HPDE6-E6E7 (cell line): ENCODE results near the gene LGI2.
"Not testable (repeated sequence)": the region's sequence is repeated elsewhere in the genome, so short reads cannot be mapped to it uniquely, and the experiment has no call there.

Experiments
- DNase-seq: peaks from one replicate; pipeline ENCODE4 v3.0.0; 2011; ENCODE audit warnings: missing footprints; ENCODE audit errors: extremely low spot score

The LGI2 gene, protein sequence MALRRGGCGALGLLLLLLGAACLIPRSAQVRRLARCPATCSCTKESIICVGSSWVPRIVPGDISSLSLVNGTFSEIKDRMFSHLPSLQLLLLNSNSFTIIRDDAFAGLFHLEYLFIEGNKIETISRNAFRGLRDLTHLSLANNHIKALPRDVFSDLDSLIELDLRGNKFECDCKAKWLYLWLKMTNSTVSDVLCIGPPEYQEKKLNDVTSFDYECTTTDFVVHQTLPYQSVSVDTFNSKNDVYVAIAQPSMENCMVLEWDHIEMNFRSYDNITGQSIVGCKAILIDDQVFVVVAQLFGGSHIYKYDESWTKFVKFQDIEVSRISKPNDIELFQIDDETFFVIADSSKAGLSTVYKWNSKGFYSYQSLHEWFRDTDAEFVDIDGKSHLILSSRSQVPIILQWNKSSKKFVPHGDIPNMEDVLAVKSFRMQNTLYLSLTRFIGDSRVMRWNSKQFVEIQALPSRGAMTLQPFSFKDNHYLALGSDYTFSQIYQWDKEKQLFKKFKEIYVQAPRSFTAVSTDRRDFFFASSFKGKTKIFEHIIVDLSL

DNA sequence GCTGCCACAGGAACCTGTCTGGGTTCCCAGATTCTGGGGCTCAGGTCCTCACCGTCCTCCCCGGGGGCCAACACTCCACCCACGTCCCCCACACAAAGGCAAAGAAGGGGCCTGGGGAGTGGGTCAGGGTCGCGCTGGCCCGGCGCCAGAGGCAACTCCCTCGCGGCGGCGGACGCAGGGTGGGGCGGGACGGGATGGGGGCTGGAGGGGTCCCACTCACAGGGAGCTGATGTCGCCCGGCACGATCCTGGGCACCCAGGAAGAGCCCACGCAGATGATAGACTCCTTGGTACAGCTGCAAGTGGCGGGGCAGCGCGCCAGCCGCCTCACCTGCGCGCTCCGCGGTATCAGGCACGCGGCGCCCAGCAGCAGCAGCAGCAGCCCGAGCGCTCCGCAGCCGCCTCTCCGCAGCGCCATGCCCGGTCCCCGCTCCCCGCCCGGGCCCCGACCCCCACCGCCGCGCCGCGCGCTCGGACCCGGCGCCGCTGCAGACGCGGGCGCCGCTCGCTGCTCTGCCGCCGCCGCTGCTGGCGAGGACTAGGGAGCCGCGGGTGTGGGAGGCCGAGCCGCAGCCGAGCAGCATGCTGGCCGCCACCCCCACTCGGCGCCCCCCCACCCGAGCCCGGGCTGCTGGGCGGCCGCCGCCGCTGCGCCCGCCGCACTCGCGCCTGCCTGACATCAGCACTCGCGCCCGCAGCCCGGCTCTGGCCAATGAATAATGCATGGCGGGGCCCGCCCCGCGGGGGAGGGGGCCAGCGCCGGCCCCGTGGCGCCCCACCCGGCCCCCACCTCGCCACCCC, at the start of gene LGI2:
Gene LGI2, minus strand, starts transcription at position 670 of the 800 bp plus-strand sequence. Its CDS starts 253 bp downstream, at position 417.
- DNase-seq, result no peak

DNA sequence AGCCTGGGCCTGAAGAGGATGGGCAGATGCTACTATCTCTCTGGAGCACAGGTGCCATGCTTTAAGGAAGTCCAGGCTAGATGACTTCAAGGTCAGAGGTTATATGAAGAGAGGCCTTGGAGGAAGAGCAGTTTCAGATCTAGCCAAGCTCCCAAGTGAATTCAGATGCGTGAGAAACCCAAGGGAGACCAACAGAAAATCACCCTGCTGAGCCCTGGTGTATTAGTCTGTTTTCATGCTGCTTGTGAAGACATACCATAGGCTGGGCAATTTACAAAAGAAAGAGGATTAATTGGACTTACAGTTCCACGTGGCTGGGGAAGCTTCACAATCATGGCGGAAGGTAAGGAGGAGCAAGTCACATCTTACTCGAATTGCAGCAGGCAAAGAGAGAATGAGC, 47.8 kb upstream of the LGI2 start:
- DNase-seq, result no peak

DNA sequence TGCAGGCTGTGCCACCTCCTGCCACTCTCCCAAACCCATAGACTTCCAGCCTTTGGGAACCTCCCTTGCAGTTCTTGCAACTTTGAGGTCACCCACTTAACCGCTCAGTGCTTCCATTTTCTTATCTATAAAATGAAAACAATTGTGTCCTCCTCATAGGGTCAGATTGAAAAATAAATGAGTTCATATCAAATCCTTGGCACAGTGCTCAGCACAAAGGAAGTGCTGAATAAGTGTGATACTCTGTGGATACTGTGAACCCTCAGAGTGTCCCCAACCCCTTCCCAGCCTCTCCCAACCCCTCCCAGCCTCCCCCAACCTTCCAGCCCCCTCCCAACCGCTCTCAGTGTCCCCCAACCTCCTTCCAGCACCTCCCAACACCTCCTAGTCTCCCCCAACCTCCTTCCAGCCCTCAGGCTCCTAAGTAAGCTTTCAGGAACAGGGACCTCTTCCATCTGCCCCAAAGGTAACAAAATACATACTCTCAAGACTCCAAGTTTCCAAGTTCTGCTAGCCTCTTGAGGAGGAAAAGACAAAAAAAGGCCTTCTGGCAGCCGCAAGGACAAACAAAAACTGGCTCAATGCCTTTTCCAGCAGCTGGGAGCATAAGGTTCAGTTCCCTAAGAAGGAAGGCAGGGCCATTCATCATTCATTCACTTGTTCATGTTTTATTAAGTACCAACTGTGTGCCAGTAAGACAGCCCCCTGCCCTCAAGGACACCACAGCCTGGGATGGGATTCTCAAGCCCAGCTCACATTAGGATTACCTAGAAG, 46.1 kb upstream of the LGI2 start:
- DNase-seq, result no peak

DNA sequence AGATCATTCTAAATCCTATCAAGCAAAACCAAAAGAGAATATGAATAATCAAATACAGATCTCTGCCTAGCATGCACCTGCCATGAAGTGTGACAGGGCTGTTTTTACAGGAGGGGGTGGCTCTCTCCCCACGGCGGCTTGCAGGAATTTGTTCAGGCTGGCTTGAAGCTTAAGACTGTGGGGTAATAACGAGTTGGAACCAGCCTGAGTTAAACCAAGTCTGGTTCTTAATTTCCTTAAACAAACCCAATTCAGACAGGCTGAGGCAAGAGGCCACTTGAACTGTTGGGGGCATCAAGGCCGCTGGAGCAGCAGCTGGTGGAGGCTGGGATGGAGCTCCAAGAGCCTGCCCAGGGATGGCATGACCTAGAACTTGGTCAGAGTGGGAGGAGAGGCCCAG, 45.1 kb upstream of the LGI2 start:
- no peak for DNase-seq

DNA sequence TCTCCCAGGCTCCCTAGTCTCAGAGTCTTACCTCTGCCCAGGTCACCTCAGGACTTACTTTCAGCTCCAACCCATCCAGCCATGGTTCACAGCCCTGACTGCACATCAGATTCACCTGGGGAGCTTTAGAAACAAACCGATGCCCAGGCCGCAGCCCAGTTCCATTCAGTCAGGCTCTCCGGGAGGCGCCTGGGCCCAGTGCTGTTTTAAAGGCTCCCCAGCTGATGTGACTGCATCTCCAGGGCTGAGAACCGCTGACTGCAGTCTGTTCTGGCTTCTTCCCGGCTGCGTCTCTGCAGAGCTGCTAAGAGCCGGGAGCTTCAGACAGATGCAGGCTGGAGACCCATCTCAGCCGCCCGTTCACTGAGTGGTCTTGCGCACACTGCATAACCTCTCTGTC, 44.4 kb upstream of the LGI2 start:
- DNase-seq, result no peak

DNA sequence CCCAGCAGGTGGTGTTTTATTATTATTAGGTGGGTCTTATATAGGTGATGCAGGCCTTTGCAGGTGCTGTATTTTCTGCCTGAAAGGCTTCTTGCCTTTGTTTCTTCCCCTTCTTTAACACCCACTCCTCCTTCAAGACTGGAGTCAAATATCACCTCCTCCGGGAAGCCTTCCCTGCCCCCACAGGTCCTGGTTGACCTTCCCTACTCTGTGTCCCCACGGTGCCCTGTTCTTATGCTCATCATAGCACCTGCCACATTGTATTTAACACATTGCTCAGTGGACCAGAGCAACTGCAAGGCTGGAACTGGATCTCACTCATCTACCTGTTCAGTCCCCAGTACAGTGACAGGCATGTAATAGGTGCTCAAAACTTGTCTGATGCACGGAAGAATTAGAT, 39.8 kb upstream of the LGI2 start:
- no peak for DNase-seq

DNA sequence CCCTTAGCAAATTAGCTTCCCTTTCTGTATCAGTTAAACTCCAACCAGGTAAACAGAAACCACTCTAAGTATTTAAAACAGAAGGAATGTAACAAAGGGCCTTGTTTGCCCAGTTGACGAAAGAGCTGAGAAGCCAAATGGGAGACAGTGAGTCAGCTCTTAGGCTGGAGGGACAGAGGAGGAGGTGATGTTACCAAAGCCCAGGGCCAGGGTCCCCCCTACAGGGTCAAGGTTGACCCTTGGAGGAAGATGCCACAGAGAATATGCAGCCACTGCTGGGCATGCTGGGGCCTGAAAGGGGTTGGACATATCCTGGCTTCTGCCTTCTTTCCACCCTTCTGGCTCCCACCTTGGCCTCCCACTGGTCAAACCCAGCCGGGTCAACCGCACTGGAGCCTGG, 38.3 kb upstream of the LGI2 start:
- no peak for DNase-seq

DNA sequence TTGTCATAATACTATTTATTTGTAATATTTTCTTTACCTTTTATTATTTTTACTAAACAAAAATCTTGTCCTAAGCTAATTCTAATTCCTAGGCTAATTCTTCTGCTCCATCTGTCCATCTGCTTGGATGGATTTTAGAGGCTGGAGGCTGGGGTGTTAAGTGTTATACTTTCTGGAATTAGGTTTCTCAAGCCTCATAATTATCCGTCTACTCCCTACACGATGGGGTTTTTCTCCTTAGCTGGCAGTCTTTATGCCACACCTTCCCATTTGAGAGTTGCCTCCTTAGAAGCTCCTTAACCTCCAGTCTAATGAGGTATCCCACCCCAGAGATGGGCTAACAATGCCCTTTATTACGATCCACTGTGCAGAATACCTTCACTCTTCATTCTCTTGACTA, 37.6 kb upstream of the LGI2 start:
- no peak for DNase-seq

DNA sequence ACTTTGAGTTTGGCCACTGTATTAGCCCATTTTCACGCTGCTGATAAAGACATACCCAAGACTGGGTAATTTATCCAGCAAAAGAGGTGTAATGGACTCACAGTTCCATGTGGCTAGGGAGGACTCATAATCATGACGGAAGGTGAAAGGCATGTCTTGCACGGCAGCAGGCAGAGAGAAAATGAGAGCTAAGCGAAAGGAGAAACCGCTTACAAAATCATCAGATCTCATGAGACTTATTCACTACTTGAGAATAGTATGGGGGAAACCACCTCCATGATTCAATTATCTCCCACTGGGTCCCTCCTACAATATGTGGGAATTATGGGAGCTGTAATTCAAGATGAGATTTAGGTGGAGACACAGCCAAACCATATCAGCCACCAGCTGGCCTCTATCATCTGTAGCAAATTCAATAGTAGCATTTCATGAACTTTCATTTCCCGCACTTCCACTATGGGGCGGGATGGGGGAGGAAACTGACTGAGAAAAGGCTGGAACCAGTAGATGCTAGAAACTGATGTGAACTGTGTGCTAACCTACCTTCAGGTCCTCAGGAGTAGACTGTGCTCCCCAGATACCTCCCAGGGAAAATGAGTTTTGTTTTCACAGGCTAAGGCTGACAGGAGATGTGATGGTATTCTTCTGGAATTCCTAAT, 35.3 kb upstream of the LGI2 start:
- no peak for DNase-seq

DNA sequence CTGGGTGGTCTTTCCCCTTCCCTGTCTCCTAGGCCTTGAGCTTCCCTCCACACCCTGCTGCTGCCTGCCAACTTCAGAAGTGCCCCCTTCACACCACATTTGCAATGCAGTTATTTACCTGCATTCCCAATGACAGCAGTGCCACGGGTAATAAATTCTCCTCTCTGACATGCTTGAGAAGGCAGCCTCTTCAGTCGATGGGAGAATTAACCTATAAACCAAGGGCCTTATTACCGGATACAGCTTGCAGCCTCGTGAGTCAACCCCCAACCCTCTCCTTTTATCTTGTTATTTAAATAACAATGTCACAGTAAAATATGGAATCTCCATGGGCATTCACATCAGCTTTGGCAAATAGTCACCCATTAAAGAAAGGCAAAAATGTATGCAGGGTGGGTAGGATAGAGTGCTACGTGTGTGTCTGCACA, 34.7 kb upstream of the LGI2 start:
- no peak for DNase-seq

DNA sequence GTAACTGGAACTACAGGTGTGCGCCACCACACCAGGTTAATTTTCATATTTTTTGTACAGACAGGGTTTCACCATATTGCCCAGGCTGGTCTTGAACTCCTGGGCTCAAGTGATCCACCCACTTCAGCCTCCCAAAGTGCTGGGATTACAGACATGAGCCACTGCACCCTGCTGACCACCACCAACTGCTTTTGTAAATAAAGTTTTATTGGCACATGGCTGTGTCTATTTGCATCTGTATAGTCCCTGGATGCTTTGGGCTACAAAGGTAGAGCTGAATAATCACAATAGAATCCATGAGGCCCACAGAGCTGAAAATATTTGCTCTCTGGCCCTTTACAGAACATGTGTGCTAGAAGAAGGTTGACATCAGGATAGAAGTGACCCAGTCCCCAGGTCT, 33.7 kb upstream of the LGI2 start:
- not testable (repeated sequence) for DNase-seq

DNA sequence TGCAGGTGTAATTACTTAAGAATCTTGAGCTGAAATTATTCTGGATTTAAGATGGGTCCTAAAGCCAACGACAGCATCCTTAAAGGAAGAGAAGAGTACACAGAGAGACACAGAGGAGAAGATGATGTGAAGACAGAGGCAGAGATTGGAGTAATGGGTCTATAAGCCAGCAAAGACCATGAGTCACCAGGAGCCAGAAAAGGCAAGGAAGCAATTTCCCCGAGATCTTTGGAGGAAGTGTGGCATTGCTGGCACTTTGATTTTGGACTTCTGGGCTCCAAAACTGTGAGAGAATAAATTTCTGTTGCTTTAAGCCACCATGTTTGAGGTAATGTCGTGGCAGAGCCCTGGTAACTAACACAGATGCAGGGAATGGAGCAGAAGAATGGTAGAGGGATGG, 32.4 kb upstream of the LGI2 start:
- no peak for DNase-seq

DNA sequence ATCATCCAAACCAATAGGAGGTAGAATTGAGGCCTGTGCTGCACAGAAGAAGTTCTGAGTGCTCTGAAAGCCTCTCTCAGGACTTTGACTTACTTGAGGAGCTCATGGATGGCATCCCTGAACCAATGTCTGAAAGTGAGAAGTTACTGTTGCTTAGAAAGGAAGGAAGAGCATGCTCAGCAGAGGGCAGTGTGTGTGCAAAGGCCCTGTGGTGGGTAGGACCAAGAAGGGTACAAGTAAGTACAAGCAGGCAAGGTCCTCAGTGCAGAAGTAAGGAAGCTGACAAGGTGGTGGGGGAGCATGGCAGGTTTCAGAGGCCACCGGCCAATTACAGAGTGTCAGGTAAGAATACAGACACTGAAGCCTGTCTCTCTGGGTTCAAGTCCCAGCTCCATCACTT, 31.4 kb upstream of the LGI2 start:
- DNase-seq, result no peak

DNA sequence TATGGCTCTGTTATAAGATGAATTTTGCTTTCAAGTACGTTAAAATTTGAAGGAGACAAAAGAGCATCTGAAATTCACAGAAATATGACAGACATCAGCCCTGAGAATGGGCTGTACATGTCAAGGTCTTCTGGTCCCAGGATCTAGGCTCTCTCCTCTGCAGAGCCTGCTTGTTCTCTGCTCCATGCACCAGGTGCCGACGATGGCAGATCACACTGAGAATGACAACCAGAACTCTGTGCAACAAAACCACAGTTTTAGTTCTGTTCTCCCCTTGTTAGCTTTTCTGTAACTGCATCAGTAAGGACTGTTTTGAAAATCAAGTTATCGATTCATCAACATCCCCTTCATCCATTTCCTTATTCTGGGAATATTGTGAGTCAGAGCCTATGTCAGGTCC, 30.9 kb upstream of the LGI2 start:
- DNase-seq, result no peak

DNA sequence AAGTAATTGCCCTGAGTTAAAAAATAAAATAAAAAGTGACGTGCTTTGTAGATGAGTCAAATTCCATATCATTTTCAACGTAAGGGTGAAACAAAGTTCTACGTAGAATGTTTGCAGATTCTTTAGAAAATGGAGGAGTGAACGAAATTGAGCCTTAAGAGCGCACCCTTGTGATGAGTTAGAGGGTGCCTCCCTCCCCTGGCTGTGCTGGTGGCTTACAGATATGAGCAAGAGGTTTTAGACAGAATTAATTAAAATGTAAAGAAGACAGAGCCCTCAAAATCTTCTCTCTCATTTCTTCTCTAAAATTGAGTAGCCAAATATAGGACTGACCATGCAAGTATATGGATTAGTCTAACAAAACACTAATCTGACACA, 30.2 kb upstream of the LGI2 start:
- no peak for DNase-seq

DNA sequence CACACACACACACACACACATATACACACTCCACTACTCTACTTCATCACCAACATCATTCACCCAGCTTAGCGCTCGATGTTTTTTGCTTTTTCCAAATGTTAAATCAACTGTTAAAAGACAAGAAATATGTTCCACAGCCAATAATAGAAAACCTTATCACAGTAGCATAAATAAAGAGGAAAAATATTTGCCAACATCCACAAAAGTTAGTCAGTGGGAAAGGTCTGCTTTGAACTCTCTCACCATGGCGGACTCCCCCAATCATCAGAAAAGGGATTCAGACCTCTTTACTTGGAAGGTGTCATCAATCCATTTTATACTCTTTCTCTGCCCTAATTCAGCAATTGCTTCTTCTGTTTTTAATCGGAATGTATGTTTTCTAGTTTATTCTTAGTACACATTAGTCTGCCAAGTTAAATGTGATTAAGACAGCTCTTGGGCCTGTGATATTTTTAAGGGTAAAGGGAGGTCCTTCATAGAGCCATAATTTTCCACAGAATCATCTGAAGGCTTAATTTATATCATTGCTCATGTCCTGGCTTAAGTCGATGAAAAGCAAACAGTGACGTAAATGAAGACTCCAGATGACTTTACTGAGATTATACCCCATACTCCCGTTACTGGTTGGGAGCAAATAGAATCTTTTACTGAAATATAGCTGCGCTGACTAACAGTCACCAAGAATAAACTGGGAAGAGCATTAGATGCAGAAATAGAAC, 29.7 kb upstream of the LGI2 start:
- no peak for DNase-seq

DNA sequence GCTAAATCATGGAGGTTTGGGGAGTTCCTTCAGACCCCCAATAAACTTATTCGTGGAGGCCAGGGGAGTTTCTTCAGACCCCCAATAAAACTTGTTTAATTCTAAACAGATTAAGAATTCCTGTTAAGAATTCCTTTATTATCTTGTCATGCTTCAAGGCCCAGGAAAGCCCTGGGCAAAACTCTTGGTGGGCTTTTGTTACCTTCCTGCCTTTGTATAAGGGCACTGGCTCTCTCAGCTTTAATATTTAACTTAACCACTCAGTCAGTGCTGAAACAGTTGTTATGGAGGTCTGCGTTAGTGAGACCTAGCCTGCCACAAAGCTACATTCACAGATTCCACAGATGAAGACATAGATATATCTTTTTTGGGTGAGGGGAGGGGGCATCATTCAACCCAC, 29.0 kb upstream of the LGI2 start:
- DNase-seq, result no peak

DNA sequence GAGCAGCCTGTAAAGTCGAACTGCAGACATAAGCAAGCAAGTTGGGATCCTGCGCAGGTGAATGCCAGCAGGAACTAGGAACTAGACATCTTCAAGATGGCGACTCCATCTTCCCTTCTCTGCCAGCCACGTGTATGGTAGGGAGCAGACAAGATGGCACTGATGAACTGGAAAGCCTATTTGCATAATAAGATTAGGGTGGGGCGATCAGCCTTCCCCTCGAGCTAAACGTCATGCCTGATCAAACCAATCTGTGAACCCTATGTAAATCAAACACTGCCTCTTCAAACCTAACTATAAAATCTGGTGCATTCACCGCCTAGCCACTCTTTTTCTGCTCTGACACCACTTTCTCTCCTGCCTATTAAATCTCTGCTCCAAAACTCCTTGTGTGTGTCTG, 28.1 kb upstream of the LGI2 start:
- DNase-seq, result no peak

DNA sequence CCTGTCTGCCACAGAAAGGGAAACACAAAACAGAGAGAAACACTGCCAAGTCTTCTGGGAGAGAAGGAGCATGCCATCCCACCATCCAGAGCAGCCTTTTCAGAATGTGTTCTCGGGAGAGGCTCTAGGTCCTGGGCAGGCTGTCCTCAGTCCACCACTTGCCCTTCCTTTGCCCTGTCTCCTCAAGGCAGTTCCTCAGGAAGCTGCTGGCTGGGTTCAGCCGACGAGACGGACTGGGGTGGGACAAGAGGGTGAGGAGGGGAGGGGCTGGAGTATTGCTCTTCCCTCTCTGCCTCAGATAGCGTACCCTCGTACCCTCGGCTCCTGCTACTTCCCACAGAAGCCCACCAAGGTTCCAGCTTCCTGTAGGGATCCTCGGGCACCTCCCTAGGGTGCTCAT, 26.6 kb upstream of the LGI2 start:
- no peak for DNase-seq

DNA sequence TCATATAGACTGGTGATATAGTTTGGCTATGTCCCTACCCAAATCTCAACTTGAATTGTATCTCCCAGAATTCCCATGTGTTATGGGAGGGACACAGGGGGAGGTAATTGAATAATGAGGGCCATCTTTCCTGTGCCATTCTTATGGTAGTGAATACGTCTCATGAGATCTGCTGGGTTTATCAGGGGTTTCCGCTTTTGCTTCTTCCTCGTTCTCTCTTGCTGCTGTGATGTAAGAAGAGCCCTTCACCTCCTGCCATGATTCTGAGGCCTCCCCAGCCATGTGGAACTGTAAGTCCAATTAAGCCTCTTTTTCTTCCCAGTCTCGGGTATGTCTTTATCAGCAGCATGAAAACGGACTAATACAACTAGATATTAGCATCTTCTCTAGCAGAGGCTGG, 21.3 kb upstream of the LGI2 start:
- DNase-seq, result not testable (repeated sequence)

DNA sequence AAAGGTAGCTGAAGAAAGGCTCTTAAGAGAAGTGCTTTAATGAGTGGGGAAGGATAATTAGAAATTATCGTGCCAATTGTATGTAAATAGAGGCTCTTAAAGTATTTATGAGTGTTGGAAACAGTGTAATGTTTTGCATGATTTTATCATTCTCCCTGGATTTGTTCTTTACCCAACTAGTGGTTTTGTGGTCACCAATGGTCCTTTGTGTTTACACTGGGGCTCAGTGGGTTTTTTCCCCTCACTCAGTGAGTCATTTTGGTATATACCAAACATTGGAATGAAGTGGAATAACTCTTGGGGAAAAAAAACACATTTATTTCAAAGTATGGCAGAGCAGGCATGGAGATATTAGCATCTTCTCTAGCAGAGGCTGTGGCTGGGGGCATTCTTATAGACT, 20.8 kb upstream of the LGI2 start:
- DNase-seq, result no peak
